HG03159 (cell line): ENCODE data around the gene MYRIP.
"Not testable (repeated sequence)": the region's sequence is repeated elsewhere in the genome, so short reads cannot be mapped to it uniquely, and the experiment has no call there.

Experiments used
- ATAC-seq: cut with Tn5 transposase; IDR thresholded peaks from one replicate; pipeline ENCODE4 v1.9.1; 2021; ENCODE audit warnings: mild to moderate bottlenecking, moderate library complexity; ENCODE audit not compliant: unreplicated experiment

MYRIP gene

DNA sequence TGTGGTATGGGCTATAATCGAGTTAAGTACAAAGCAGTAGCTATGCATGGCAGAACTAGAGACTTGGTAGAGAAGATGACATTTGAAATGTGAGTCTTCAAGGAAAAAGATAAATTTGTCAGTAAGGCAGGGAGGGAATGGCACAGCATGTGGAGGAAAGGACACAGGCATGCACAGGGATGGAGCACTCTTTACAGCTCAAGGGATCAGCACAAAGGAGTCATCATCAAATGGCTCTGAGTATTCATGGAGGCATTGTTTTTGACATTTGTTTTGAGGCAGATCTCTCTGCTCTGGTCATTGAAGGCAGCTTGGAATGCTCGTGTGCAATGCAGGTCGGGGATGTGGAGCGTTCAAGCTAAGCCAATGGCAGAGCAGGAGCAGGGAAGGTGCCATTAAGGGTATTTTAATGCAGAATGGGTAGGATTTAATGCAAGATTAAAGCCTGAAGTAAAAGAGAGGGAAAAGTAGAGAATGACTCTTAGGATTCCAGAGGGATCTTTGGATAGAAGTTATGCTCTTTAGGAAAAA is 213.0 kb downstream of the MYRIP start:
- ATAC-seq = no peak

DNA sequence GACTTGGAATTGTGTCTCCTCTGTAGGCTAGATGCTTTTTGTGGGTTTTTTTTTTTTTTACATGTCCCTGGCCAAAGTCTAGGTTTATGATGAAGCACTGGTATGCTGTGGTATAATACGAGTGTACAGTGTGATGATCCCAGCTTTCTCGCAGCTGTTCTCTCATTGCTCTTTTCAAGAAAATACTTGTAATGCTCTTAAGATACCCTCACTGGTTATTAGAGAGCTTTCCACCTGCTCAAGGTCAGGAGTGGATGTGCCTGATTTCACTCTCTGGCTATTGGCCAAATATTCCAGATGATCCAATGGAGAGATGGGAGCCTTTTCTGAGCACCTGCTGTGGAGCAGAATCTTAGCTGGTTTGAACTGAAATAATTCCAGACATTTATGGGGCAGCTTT is 215.1 kb downstream of the MYRIP start:
- no peak for ATAC-seq

DNA sequence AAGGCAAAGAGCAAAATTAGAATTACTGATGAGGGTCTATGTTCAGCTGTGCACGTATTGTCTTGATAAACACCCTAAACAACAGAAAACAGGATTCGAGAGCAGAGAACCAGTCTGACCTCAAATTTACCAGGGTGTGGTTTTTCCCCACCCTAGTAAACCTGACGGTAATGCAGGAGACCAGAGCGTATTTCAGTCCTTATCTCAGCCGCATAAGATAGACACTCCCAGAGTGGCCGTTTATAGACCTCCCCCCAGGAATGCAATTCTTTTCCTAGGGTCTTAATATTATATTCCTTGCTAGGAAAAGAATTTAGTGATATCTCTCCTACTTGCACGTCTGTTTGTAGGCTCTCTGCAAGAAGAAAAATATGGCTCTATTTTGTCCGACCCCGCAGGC is 216.5 kb downstream of the MYRIP start:
- not testable (repeated sequence) for ATAC-seq

DNA sequence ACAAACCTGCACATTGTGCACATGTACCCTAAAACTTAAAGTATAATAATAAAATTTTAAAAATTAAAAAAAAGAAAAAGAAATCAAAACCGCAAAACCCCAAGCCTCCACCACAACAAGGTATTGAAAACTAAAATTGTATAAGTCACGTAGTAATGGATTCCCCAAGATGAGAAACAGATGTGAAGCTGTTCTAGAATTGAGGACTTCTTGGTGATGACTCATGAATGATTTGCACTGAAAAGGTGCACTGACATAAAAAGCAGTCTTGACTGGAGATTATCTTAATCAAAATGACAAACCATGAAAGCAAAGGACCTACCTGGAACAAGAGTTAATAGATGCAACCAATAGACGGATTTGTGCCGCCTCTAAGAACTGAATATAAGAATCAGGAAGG is 225.8 kb downstream of the MYRIP start:
- no peak for ATAC-seq

DNA sequence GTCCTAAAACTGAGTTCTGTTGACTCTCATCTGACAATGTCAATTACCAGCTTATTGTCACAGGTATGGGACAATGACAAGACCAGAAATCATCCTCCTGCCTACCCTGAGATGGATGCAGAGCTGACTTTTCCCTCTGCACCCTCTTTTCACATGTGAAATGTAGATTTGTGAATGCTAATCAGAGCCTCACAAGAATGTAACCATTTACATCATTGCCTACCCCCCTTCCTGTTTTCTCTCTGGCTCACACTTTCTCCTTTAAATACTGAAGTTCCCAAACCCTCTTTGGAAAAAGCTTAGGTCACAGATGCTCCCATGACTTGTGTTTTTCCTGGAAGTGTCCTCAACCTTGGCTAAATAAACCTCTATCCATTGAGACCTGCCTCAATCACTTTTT is 228.2 kb downstream of the MYRIP start:
- ATAC-seq = no peak

DNA sequence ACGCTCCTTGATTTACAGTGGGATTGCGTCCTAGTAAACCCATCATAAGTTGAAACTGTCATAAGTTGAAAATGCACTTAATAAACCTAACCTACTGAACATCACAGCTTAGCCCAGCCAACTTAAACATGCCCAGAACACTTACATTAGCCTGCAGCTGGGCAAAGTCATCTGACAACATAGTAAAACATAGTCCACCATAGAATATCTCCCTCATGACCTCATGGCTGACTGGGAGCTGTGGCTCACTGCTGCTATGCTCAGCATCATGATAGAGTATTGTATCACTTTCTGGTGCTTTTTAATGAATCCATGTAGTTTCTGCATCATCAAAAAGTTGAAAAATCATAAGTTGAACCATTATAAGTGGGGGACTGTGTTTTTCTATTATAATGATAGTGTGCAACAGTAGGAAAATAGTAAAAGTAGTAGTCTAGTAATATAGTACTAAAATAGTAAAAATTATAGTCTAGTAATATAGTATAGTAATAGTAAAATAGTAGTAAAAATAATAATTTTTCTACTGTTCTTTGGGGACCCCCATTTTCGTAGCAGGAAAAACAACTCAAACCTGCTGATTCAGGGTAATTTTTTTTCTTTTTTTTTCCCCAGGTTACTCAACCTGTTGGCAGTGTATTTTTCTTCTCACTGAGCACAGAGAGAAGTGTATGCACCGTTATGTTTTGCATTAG is 233.5 kb downstream of the MYRIP start:
- no peak for ATAC-seq

DNA sequence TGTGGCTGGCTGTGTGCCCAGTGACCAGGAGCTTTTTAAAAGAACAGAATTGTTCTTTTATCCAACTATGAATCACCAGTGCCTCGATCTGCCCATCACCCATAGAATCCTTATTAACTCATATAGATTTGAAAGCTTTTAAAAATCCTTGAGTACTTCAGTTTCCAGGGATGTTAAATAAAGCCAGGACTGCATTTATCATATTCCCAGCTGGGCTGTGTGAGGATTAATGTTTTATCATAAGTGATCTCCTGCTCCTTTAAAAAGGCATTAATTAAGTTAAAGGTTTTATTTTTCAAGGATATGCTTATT is 234.0 kb downstream of the MYRIP start:
- no peak for ATAC-seq

DNA sequence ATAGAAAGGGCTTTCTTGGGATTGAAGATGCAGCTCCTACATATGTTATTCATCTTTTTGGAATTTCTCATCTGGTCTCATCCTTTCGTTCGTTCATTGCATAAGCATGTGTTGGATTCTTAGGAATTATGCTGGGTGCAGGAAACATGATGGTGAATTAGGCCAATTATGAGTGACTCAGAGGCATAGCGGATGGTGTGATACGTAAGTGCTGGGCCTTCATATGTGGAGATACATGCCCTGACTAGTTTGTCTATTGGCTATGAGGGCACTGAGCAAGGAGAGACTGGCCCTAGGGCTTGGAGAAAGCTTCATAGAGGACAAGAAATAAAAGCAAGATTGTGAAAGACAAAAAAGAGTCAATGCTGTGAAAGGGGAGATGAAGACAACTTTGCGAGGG is 235.1 kb downstream of the MYRIP start:
- no peak for ATAC-seq

DNA sequence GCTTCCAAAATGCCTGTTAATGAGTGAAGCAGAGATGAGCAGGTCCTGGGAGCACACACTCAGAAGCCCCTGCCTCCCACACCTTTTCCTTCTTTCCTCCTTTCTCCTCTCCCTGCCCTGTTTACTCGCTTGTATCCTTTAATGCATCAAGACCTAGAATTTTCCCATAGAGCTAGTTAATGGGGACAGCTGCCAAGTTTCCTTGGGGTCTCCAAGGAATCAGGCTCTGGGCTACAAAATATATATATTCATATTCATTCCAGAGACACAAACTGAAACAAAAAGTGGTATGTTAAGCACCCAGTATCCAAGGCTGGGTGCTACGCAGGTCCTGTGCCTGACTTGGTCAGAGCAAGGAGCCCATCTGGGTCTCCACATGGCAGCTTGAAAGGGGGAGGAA is 235.6 kb downstream of the MYRIP start:
- no peak for ATAC-seq

DNA sequence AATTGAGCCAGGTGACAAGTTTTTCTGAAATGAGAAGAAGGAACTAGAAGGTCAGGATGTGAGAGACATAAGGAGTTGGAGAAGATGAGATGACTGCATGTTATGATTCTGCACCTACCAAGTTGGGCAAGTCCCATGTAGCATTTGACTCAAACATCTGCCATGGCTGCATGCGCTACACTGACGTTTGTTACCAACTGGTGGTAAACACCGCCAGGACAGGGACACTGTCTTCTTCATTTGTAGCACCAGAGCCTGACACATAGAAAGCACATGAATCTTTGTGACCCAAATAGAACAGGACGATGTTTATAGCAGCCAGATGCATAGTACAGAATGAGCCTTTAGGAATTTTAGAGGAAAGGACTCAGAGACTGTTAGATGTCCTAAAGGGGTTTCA is 236.7 kb downstream of the MYRIP start:
- no peak for ATAC-seq

DNA sequence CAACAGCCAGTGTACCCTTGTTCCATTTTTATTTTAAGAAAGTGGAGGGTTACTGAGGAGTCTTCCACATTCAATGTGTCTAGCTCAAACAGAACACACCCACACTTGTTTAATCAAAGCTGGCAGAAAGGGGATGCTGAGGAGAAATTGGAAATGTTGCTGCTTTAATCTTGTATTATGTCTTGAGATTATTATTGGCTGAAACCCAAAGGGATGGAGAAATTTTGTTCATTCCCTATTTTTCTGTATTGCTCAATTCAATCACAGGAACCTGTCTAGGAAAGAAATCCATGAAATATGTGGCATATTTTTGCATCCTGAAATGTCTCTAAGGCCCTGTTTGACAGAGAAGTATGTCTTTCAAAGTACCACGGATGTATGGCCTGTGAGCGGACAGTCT is 238.0 kb downstream of the MYRIP start:
- ATAC-seq = no peak

DNA sequence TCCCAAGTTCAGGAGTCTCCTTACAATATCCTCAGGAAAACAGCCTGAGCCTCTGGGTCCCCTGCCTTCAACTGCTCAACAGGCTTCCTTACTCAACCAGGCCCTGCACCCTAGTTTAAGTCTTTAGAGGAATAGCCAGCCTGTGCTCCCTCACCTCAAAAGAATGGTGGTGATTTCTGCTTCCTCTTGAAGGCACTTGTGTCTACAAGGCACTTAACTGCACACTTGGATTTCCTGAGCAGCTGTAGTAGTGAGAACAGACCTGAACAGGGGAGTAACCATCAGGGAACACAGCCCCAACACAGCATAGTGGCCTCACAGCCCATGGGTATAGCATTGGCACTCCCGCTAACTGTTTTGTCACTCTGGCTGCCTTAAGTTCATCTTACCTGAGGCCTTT is 244.3 kb downstream of the MYRIP start:
- no peak for ATAC-seq

DNA sequence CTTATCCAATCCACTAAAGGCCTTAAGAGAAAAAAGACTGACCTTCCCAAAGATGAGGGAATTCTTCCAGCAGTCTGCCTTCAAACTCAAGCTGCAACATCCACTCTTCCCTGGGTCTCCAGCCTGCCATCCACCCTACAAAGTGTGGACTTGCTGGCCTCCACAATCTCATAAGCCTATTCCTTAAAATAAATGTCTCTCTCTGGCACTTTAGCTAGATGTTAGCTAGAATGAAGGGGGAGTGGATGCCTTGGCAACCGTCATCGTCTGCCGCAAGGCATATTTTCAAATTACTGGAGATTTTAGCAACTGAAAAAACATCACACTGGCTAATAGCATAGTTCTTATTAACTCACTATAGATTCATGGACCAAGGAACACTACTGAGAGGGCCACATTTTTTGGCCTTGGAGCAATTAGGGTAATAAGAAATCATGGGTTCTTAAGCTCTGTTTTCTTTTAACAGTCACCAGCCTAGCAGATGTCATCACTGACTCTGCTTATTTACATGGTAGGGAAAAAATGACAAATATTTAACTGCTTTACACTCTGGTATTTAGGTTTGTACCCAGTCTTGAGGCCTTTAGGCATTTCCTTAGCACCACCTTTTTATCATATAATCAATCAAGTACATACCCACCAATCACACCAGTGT is 245.3 kb downstream of the MYRIP start:
- ATAC-seq = no peak

DNA sequence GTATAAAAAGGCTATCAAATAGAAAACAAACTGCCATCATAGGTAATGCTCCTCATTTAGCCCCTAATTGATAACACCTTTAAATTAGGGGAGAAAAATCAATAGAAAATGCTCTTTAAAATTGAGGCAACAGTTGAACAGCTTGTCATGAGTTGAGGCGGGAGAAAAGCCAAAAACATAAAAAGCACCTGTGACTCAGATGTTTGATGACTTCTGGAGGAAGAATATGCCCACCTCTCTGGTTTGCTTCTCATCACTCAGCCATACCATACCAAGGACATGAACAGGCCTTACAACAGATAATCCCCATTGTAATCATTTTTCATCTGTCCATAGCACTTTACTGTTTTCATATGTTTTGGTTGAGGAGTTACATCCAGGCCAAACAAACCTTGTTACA is 246.0 kb downstream of the MYRIP start:
- ATAC-seq = no peak

DNA sequence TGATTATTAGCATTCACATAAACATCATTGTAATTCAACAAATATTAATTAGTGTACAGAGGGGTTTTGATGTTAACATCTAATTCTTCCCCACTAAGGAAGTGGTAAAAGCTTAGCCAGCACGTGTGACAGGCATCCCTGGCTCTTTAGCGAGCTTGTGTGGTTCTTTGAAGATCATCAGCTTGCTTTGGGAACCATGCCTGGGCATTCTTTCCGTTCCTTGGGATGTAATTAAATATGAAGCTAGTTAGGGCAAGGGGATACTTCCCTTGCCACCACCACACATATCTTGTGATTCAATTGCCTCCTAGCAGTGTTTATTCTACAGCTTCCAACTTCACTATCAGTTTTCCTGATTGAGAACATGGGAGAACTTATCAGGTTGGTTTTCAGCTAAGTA is 246.5 kb downstream of the MYRIP start:
- no peak for ATAC-seq

DNA sequence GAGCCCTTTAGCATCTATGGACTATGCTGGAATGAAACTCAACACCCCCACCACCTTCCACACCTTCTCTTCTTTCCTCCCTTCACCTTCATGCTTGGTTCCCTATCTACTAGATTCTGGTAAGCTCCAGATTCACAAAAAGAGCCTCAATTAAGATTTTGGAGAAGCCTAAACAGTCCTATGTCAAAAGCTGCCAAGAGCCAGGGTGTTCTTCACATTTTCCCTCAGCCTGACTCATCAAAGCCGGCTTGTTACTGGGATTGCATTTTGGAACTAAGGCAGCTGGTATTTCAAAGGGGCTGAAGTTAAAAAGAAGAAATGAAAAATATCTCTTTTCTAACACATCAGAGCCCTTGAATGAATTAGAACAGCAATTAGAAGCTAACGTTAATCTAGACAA is 247.7 kb downstream of the MYRIP start:
- ATAC-seq = no peak

DNA sequence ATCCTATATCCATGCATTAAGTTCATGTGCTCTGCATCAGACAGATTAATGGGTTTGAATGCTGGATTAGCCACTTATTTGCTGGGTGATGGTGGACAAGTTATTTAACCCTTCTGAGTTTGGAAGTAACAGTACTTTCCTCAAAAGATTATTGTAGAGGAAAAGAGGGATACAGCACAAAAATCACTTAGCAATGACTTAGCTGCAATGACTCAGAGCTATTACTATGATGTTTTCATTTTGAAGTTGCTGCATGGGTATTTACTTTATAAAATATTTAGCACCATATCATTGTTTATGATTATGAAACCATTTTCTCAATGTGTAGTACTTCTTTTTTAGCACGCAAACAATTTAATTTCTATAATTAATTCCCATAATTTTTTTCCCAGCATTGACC is 248.4 kb downstream of the MYRIP start:
- ATAC-seq = no peak

DNA sequence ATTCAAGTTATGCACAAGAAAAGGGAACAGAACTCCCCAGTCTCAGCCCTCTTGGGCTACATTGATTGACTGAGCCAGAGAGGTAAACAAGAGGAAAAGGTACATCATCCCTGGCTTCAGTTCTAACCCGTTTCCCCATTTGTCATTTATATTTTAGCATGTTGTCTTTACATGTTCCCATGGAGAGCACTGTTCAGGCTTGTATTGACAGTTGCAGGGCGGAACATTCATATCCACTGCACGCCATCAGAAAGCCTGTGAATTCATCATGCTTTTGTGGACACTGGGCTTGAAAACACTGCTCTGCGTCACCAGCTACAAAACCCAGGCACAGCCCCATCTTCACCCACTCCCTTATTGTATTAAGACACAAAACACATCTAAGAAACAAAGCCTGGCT is 259.2 kb downstream of the MYRIP start:
- no peak for ATAC-seq

DNA sequence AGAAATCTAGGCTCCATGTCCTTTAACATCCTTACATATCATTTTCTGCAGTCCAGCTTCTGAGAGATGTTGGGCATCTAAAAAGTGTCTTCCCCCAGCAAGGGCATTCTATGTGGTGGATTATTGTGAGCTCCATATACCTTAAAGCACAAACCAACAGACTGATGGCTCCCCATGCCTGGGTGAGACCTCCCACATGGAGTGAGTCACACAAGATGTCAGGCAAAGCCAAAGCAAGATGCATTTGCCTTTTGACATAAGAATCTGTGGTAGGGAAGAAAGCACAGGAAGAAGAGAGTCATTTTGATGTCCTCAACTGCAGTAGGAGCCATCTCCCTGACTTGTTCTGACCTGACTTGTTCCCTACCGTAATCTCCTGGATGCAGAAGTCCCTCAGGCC is 261.4 kb downstream of the MYRIP start:
- ATAC-seq = no peak

DNA sequence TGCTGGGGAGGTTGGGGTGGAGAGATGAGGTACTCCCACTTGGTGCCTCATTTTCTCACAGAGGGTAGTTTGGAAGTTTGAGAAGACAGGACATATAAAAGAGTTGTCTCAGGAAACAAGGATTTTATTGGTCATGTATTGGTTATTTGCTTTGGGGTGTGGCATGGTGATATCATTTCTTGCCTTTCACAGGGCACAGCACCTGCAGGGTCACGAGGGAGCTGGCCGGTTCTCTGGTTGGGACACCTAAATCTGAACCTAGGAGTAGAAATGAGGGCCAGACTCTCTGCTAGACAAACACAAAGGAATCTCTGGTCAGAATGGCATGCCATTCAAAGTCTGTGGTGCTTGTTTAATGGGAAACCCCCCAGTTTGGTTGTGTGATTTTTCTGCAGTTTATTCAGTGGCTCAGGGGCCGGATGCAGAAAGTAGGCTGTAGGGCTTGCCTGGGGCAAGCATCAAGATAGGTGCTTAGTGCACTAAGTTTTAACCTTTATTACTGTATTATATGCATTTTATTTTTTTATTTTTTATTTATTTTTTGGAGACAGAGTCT is 262.4 kb downstream of the MYRIP start:
- ATAC-seq = no peak

DNA sequence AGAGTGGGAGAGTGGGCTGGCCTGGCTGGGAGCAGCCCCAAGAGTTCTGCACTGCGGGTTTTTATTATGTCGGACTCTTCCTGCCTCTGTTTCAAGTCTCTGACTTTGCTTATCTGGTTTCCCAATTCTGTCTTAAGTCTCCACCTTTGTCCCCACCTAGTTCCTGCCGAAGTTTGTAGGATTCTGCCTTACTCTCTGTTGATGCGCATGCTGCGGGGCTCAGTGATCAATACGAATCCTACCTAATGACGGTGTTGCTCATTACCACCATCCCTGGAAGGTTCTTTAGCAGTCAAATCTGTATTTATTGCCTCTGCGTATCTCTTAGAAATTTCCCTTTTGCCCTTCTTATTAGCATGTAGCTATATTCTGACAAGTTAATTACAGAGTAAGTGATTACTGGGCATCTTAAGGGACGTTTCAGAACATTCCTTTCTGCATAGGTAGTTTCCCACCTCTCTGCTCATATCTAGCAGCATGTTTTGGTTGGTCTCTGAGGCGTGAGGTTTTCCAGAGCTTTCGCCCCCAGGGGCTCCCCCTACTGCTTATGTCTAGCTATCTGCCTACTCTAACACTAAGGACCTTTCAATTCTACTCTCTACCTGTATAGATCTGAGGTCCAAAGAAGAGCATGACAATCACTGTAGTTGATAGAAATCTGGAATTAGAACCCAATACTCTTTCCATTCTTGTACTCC is 264.1 kb downstream of the MYRIP start:
- no peak for ATAC-seq

DNA sequence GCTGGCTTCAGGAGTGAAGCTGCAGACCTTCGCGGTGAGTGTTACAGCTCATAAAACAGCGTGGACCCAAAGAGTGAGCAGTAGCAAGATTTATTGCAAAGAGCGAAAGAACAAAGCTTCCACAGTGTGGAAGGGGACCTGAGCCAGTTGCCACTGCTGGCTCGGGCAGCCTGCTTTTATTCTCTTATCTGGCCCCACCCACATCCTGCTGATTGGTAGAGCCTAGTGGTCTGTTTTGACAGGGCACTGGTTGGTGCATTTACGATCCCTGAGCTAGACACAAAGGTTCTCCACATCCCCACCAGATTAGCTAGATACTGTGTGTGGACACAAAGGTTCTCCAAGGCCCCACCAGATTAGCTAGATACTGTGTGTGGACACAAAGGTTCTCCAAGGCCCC is 267.7 kb downstream of the MYRIP start:
- ATAC-seq = not testable (repeated sequence)
